GM23338 (cell line): ENCODE data around the gene LAMB3. TPM values are rescaled to one million over a fixed set of nuclear protein-coding genes. Genes with fewer than 3 reads are reported as not detected.

Experiments
- ATAC-seq: fragments of 200-7000 bp; cut with Tn5 transposase; 3 replicates; pipeline ENCODE4 v1.9.1; 2020
- DNase-seq: peaks from one replicate; pipeline ENCODE4 v3.0.0-alpha.2; 2015; ENCODE audit warnings: low spot score
- H2AFZ ChIP-seq: fragments of 200-600 bp; sonication (generic); 2 replicates; pipeline ENCODE4 v1.8.0; 2016; ENCODE audit warnings: antibody characterized with exemption, mild to moderate bottlenecking, moderate library complexity
- H3F3A ChIP-seq: fragments of 200-600 bp; sonication (generic); replicated peaks from 2 replicates; pipeline ENCODE4 v1.8.0; 2017; ENCODE audit warnings: antibody characterized with exemption, mixed run types, low read depth
- H3K27ac ChIP-seq: fragments of 200-600 bp; sonication (generic); 2 replicates; pipeline ENCODE4 v1.6.1; 2016; ENCODE audit warnings: low read depth
- H3K27me3 ChIP-seq: fragments of 200-600 bp; sonication (generic); 2 replicates; pipeline ENCODE4 v1.8.0; 2016; ENCODE audit warnings: mild to moderate bottlenecking, mixed run types, moderate library complexity; ENCODE audit not compliant: insufficient read depth
- H3K36me3 ChIP-seq: fragments of 200-600 bp; sonication (generic); 2 replicates; pipeline ENCODE4 v1.8.0; 2016; ENCODE audit warnings: mild to moderate bottlenecking; ENCODE audit not compliant: insufficient read depth
- H3K4me1 ChIP-seq: fragments of 200-600 bp; sonication (generic); 2 replicates; pipeline ENCODE4 v1.8.0; 2016; ENCODE audit warnings: mild to moderate bottlenecking, moderate library complexity; ENCODE audit not compliant: insufficient read depth
- H3K4me2 ChIP-seq: fragments of 200-600 bp; sonication (generic); 2 replicates; pipeline ENCODE4 v1.7.1; 2017; ENCODE audit warnings: mixed run types
- H3K4me3 ChIP-seq: fragments of 200-600 bp; sonication (generic); 2 replicates; pipeline ENCODE4 v1.6.1; 2016; ENCODE audit warnings: mixed run types
- H3K79me2 ChIP-seq: fragments of 200-600 bp; sonication (generic); replicated peaks from 2 replicates; pipeline ENCODE4 v1.8.0; 2017; ENCODE audit warnings: mild to moderate bottlenecking; ENCODE audit not compliant: insufficient read depth
- H3K9me2 ChIP-seq: fragments of 200-600 bp; sonication (generic); 2 replicates; pipeline ENCODE4 v1.8.0; 2017; ENCODE audit not compliant: insufficient read depth
- H4K20me1 ChIP-seq: fragments of 200-600 bp; sonication (generic); replicated peaks from 2 replicates; pipeline ENCODE4 v1.8.0; 2017; ENCODE audit warnings: mild to moderate bottlenecking; ENCODE audit not compliant: insufficient read depth
- H3K27ac Mint-ChIP-seq: 2 replicates; pipeline ENCODE4 v1.8.0; 2020; ENCODE audit warnings: inconsistent platforms, mild to moderate bottlenecking, moderate library complexity, mixed read lengths
- H3K27me3 Mint-ChIP-seq: 3 replicates; pipeline ENCODE4 v1.8.0; 2022; ENCODE audit warnings: low read depth, mild to moderate bottlenecking, moderate library complexity, mixed read lengths, inconsistent platforms; ENCODE audit not compliant: insufficient read depth, poor library complexity
- H3K36me3 Mint-ChIP-seq: 3 replicates; pipeline ENCODE4 v1.8.0; 2021; ENCODE audit warnings: low read depth, mild to moderate bottlenecking, inconsistent platforms, moderate library complexity, mixed read lengths
- H3K4me1 Mint-ChIP-seq: 3 replicates; pipeline ENCODE4 v1.8.0; 2020; ENCODE audit warnings: mild to moderate bottlenecking, inconsistent platforms, mixed read lengths
- H3K4me3 Mint-ChIP-seq: 3 replicates; pipeline ENCODE4 v1.8.0; 2021; ENCODE audit warnings: moderate library complexity, mild to moderate bottlenecking, inconsistent platforms, mixed read lengths
- H3K9me3 Mint-ChIP-seq: 3 replicates; pipeline ENCODE4 v1.8.0; 2020; ENCODE audit warnings: moderate library complexity, mild to moderate bottlenecking, inconsistent platforms, mixed read lengths
- CREB1 ChIP-seq: fragments of 250-450 bp; sonication (Bioruptor Pico); IDR thresholded peaks from 2 replicates; pipeline ENCODE4 v1.5.0; 2020; ENCODE audit warnings: low read depth, mild to moderate bottlenecking, moderate library complexity
- EZH2 ChIP-seq: fragments of 200-600 bp; sonication (generic); IDR thresholded peaks from one replicate; pipeline ENCODE4 v1.8.0; 2017; ENCODE audit warnings: antibody characterized with exemption, mild to moderate bottlenecking, low read depth; ENCODE audit not compliant: unreplicated experiment
- EZH2phosphoT487 ChIP-seq: fragments of 200-600 bp; sonication (generic); IDR thresholded peaks from one replicate; pipeline ENCODE4 v1.8.1; 2018; ENCODE audit warnings: antibody characterized with exemption; ENCODE audit not compliant: unreplicated experiment
- JUNB ChIP-seq: IDR thresholded peaks from one replicate; pipeline ENCODE4 v1.6.1; 2016; ENCODE audit warnings: antibody characterized with exemption; ENCODE audit not compliant: unreplicated experiment
- NANOG ChIP-seq: IDR thresholded peaks from 2 replicates; pipeline ENCODE4 v1.6.1; 2016; ENCODE audit warnings: antibody characterized with exemption, borderline replicate concordance
- POLR2AphosphoS5 ChIP-seq: IDR thresholded peaks from 2 replicates; pipeline ENCODE4 v1.6.1; 2016; ENCODE audit warnings: antibody characterized with exemption, low read depth
- ZNF331 ChIP-seq: fragments of 250-450 bp; sonication (Bioruptor Pico); IDR thresholded peaks from 2 replicates; pipeline ENCODE4 v1.5.0; 2020; ENCODE audit warnings: low read depth, mild to moderate bottlenecking, moderate library complexity
- polyA plus RNA-seq: library from polyadenylated mRNA; unstranded; fragments of >200 nt; fragmentation: Nextera tagmentation; extraction: Ambion mirVana; gene quantifications from 2 replicates; pipeline ENCODE4 v1.2.1, GENCODE V29; 2016
- total RNA-seq: library from RNA; depleted of rRNA; stranded (reverse); fragments of >200 nt; shearing (Covaris generic); gene quantifications from 2 replicates; pipeline ENCODE4 v1.2.3, GENCODE V29; 2014
- TF ChIP-seq, protein P1 (sequence below): IDR thresholded peaks from one replicate; pipeline ENCODE4 v1.6.1; 2018; ENCODE audit warnings: antibody characterized with exemption; ENCODE audit not compliant: unreplicated experiment
- TF ChIP-seq, protein P2 (sequence below), 2 experiments: fragments of 200-600 bp in 1 of 2; sonication (generic) in 1 of 2; conservative IDR thresholded peaks; 2 replicates each; pipeline versions ENCODE4 v1.5.1 to v1.6.1; 2016 to 2017; ENCODE audit warnings: antibody characterized with exemption in 2 of 2, low read depth in 2 of 2, mild to moderate bottlenecking in 2 of 2, moderate library complexity in 1 of 2

The LAMB3 gene
- total and polyA plus RNA-seq, 2 experiments from 2014 or later = 0.05 to 0.52 TPM

DNA sequence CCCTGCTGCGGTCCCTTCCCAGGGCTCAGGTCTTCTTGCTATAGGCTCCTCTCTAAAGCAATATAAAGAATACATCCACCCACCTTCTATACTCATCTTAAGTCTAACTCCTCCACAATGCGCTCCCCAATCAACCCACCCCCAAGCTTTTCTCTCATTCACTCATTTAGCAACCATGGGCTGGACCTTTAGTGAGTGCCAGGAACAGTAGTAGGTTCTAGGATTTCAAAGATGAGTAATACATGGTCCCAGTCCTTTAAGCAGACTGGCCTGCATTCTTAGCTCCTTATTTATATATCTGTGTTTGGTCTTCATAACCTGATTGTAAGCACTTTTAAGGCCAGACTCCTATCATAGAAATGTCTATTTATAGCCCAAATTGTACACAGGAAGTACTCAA is 62.8 kb downstream of the LAMB3 start:
- H3K27ac ChIP-seq = no peak overlapping the region
- H3K4me3 ChIP-seq = no peak overlapping the region
- no peaks in the 10 kb centered on the region for H3K79me2 ChIP-seq
- no peak overlapping the region for H3K4me2 ChIP-seq
- H3K4me1 ChIP-seq = peaks cover 11% of the 10 kb centered on the region
- DNase-seq (no peak), ATAC-seq (no peak)
- Mint-ChIP-seq H3K4me3 (no peak overlapping the region), H3K36me3 (no peaks in the 10 kb centered on the region), H3K27me3 (peaks cover 3% of the 10 kb centered on the region), H3K4me1 (peaks cover 13% of the 10 kb centered on the region), H3K9me3 (peaks cover 6% of the 10 kb centered on the region; the same call in 2 of the 3 replicates), H3K27ac (no peak overlapping the region)
- H3F3A ChIP-seq = no peaks in the 10 kb centered on the region
- no peak for TF ChIP-seq CREB1
- TF ChIP-seq POLR2AphosphoS5 = no peak
- TF ChIP-seq ZNF331 (CRISPR knock-in tag) = no peak
- no peak for TF ChIP-seq JUNB
- no peak for TF ChIP-seq EZH2
- TF ChIP-seq, protein P1, sequence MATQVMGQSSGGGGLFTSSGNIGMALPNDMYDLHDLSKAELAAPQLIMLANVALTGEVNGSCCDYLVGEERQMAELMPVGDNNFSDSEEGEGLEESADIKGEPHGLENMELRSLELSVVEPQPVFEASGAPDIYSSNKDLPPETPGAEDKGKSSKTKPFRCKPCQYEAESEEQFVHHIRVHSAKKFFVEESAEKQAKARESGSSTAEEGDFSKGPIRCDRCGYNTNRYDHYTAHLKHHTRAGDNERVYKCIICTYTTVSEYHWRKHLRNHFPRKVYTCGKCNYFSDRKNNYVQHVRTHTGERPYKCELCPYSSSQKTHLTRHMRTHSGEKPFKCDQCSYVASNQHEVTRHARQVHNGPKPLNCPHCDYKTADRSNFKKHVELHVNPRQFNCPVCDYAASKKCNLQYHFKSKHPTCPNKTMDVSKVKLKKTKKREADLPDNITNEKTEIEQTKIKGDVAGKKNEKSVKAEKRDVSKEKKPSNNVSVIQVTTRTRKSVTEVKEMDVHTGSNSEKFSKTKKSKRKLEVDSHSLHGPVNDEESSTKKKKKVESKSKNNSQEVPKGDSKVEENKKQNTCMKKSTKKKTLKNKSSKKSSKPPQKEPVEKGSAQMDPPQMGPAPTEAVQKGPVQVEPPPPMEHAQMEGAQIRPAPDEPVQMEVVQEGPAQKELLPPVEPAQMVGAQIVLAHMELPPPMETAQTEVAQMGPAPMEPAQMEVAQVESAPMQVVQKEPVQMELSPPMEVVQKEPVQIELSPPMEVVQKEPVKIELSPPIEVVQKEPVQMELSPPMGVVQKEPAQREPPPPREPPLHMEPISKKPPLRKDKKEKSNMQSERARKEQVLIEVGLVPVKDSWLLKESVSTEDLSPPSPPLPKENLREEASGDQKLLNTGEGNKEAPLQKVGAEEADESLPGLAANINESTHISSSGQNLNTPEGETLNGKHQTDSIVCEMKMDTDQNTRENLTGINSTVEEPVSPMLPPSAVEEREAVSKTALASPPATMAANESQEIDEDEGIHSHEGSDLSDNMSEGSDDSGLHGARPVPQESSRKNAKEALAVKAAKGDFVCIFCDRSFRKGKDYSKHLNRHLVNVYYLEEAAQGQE = no peak
- TF ChIP-seq, protein P2, sequence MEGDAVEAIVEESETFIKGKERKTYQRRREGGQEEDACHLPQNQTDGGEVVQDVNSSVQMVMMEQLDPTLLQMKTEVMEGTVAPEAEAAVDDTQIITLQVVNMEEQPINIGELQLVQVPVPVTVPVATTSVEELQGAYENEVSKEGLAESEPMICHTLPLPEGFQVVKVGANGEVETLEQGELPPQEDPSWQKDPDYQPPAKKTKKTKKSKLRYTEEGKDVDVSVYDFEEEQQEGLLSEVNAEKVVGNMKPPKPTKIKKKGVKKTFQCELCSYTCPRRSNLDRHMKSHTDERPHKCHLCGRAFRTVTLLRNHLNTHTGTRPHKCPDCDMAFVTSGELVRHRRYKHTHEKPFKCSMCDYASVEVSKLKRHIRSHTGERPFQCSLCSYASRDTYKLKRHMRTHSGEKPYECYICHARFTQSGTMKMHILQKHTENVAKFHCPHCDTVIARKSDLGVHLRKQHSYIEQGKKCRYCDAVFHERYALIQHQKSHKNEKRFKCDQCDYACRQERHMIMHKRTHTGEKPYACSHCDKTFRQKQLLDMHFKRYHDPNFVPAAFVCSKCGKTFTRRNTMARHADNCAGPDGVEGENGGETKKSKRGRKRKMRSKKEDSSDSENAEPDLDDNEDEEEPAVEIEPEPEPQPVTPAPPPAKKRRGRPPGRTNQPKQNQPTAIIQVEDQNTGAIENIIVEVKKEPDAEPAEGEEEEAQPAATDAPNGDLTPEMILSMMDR (conservative IDR thresholded peaks at IDR 0.05; ENCODE audit: low read depth in 2 of 2) = no peak
- no peak for TF ChIP-seq EZH2phosphoT487
- no peak for TF ChIP-seq NANOG
- H3K9me2 ChIP-seq = no peaks in the 10 kb centered on the region
- no peaks in the 10 kb centered on the region for H3K36me3 ChIP-seq
- peaks cover 26% of the 10 kb centered on the region for H3K27me3 ChIP-seq
- no peak overlapping the region for H2AFZ ChIP-seq
- no peaks in the 10 kb centered on the region for H4K20me1 ChIP-seq

DNA sequence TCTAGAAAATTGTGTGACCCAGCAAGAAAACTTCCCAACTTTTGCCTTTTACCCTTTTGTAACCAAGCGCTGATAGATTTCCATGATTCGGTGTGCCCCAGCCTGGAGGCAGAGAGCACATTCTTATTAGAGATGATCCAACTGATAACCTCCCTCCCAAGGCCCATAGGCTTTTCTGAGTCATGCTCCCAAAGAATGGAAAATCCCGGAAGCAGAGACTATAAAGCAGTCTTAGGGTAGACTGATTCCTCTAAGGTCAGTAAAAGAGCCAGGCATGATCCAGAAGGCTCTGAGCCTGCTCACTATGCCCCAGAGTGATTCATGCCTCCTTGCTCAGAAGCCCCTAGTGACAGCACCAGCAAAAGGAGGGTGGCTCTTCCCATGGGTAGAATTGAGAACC is 64.4 kb downstream of the LAMB3 start:
- DNase-seq (no peak), ATAC-seq (no peak)
- Mint-ChIP-seq H3K4me3 (no peak overlapping the region), H3K9me3 (peaks cover 6% of the 10 kb centered on the region; the same call in 2 of the 3 replicates), H3K27ac (no peak overlapping the region), H3K36me3 (no peaks in the 10 kb centered on the region), H3K27me3 (peaks cover 3% of the 10 kb centered on the region), H3K4me1 (peaks cover 13% of the 10 kb centered on the region)
- H3K9me2 ChIP-seq = no peaks in the 10 kb centered on the region
- no peak overlapping the region for H3K4me2 ChIP-seq
- H2AFZ ChIP-seq = no peak overlapping the region
- no peaks in the 10 kb centered on the region for H3F3A ChIP-seq
- no peaks in the 10 kb centered on the region for H4K20me1 ChIP-seq
- H3K4me1 ChIP-seq = peaks cover 16% of the 10 kb centered on the region
- H3K27me3 ChIP-seq = peaks cover 28% of the 10 kb centered on the region
- no peaks in the 10 kb centered on the region for H3K79me2 ChIP-seq
- no peaks in the 10 kb centered on the region for H3K36me3 ChIP-seq
- H3K4me3 ChIP-seq = no peak overlapping the region
- TF ChIP-seq, protein P2 (conservative IDR thresholded peaks at IDR 0.05; ENCODE audit: low read depth in 2 of 2) = no peak
- no peak overlapping the region for H3K27ac ChIP-seq
